ENCODE measurements around the gene NOD1.

- TF ChIP-seq POLR2A (IDR thresholded peaks at IDR 0.05): no peak
- TF ChIP-seq CTCF (IDR thresholded peaks at IDR 0.05): no peak
Observed at GRCh38 chr7:30511494-30511893, 32.9 kb upstream of the NOD1 start.
